ENCODE data around the gene RELN. TPM values are rescaled to one million over a fixed set of nuclear protein-coding genes. Genes with fewer than 3 reads are reported as not detected.

RELN gene
- total RNA-seq, 1 experiment from 2014 or later, result 0.20 TPM

GRCh38 chr7:103993551-103993950 is 4.1 kb upstream of the RELN start:
- TF ChIP-seq, protein P1, sequence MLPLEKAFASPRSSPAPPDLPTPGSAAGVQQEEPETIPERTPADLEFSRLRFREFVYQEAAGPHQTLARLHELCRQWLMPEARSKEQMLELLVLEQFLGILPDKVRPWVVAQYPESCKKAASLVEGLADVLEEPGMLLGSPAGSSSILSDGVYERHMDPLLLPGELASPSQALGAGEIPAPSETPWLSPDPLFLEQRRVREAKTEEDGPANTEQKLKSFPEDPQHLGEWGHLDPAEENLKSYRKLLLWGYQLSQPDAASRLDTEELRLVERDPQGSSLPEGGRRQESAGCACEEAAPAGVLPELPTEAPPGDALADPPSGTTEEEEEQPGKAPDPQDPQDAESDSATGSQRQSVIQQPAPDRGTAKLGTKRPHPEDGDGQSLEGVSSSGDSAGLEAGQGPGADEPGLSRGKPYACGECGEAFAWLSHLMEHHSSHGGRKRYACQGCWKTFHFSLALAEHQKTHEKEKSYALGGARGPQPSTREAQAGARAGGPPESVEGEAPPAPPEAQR (CRISPR knock-in tag; IDR thresholded peaks at IDR 0.05), result no peak
- TF ChIP-seq, protein P2, sequence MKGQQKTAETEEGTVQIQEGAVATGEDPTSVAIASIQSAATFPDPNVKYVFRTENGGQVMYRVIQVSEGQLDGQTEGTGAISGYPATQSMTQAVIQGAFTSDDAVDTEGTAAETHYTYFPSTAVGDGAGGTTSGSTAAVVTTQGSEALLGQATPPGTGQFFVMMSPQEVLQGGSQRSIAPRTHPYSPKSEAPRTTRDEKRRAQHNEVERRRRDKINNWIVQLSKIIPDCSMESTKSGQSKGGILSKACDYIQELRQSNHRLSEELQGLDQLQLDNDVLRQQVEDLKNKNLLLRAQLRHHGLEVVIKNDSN (CRISPR knock-in tag; IDR thresholded peaks at IDR 0.05), result no peak
- TF ChIP-seq, protein P3, sequence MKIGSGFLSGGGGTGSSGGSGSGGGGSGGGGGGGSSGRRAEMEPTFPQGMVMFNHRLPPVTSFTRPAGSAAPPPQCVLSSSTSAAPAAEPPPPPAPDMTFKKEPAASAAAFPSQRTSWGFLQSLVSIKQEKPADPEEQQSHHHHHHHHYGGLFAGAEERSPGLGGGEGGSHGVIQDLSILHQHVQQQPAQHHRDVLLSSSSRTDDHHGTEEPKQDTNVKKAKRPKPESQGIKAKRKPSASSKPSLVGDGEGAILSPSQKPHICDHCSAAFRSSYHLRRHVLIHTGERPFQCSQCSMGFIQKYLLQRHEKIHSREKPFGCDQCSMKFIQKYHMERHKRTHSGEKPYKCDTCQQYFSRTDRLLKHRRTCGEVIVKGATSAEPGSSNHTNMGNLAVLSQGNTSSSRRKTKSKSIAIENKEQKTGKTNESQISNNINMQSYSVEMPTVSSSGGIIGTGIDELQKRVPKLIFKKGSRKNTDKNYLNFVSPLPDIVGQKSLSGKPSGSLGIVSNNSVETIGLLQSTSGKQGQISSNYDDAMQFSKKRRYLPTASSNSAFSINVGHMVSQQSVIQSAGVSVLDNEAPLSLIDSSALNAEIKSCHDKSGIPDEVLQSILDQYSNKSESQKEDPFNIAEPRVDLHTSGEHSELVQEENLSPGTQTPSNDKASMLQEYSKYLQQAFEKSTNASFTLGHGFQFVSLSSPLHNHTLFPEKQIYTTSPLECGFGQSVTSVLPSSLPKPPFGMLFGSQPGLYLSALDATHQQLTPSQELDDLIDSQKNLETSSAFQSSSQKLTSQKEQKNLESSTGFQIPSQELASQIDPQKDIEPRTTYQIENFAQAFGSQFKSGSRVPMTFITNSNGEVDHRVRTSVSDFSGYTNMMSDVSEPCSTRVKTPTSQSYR (CRISPR knock-in tag; IDR thresholded peaks at IDR 0.05), result no peak
- TF ChIP-seq EMX1 (CRISPR knock-in tag; IDR thresholded peaks at IDR 0.05), result no peak
- no peak for TF ChIP-seq CREB1 (CRISPR knock-in tag; IDR thresholded peaks at IDR 0.05)
- TF ChIP-seq NR1H2 (CRISPR knock-in tag; IDR thresholded peaks at IDR 0.05), result no peak
- no peak for TF ChIP-seq OVOL2 (CRISPR knock-in tag; IDR thresholded peaks at IDR 0.05; ENCODE audit: borderline replicate concordance)
- TF ChIP-seq RELA (CRISPR knock-in tag; IDR thresholded peaks at IDR 0.05; ENCODE audit: borderline replicate concordance), result no peak
- no peak for TF ChIP-seq GRHL2 (CRISPR knock-in tag; IDR thresholded peaks at IDR 0.05; ENCODE audit: insufficient replicate concordance, severe bottlenecking)
- TF ChIP-seq MYBL2 (CRISPR knock-in tag; IDR thresholded peaks at IDR 0.05), result no peak
- no peak for TF ChIP-seq ESRRA (CRISPR knock-in tag; IDR thresholded peaks at IDR 0.05; ENCODE audit: borderline replicate concordance)
- TF ChIP-seq ATF2 (CRISPR knock-in tag; IDR thresholded peaks at IDR 0.05; ENCODE audit: borderline replicate concordance, low read depth), result no peak
- TF ChIP-seq HMGA2 (CRISPR knock-in tag; IDR thresholded peaks at IDR 0.05), result no peak
- TF ChIP-seq TEAD1 (CRISPR knock-in tag; IDR thresholded peaks at IDR 0.05), result no peak
- no peak for TF ChIP-seq SP1 (CRISPR knock-in tag; conservative IDR thresholded peaks at IDR 0.05)
- no peak for TF ChIP-seq ERG (CRISPR knock-in tag; IDR thresholded peaks at IDR 0.05)
- no peak for TF ChIP-seq RORB (CRISPR knock-in tag; IDR thresholded peaks at IDR 0.05)
- TF ChIP-seq PRRX2 (CRISPR knock-in tag; IDR thresholded peaks at IDR 0.05), result no peak
- TF ChIP-seq FOXJ3 (CRISPR knock-in tag; IDR thresholded peaks at IDR 0.05; ENCODE audit: borderline replicate concordance), result no peak
- TF ChIP-seq, protein P4, sequence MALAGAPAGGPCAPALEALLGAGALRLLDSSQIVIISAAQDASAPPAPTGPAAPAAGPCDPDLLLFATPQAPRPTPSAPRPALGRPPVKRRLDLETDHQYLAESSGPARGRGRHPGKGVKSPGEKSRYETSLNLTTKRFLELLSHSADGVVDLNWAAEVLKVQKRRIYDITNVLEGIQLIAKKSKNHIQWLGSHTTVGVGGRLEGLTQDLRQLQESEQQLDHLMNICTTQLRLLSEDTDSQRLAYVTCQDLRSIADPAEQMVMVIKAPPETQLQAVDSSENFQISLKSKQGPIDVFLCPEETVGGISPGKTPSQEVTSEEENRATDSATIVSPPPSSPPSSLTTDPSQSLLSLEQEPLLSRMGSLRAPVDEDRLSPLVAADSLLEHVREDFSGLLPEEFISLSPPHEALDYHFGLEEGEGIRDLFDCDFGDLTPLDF (CRISPR knock-in tag; IDR thresholded peaks at IDR 0.05), result no peak
- no peak overlapping the region for H3K27ac Mint-ChIP-seq
- no peaks in the 10 kb centered on the region for H3K9me3 Mint-ChIP-seq
- CTCF ChIA-PET, result no interaction called here
- no peak overlapping the region for H3K4me3 Mint-ChIP-seq
- DNase-seq (ENCODE audit: low spot score) (no peak), ATAC-seq (no peak)
- H3K4me1 Mint-ChIP-seq, result peaks cover 9% of the 10 kb centered on the region
- H3K36me3 Mint-ChIP-seq, result no peaks in the 10 kb centered on the region
- POLR2A ChIA-PET, result no interaction called here
- peaks cover 40% of the 10 kb centered on the region for H3K27me3 Mint-ChIP-seq (ENCODE audit: low read depth)
